ENCODE data around the gene TMPRSS3.

GRCh38 chr21:42356046-42356445, 39.8 kb downstream of the TMPRSS3 start:
- no peak for TF ChIP-seq CTCF (conservative IDR thresholded peaks at IDR 0.05)
- TF ChIP-seq ZFX (IDR thresholded peaks at IDR 0.05) = no peak
